HG03060 (cell line): Measurements from ENCODE around the gene EIF2AK2.

Experiments
- ATAC-seq: cut with Tn5 transposase; IDR thresholded peaks from one replicate; pipeline ENCODE4 v1.9.1; 2021; ENCODE audit warnings: low read depth, moderate number of reproducible peaks; ENCODE audit not compliant: unreplicated experiment

EIF2AK2 gene

GRCh38 chr2:37105150-37105549, 51.6 kb downstream of the EIF2AK2 start:
- ATAC-seq = no peak

DNA sequence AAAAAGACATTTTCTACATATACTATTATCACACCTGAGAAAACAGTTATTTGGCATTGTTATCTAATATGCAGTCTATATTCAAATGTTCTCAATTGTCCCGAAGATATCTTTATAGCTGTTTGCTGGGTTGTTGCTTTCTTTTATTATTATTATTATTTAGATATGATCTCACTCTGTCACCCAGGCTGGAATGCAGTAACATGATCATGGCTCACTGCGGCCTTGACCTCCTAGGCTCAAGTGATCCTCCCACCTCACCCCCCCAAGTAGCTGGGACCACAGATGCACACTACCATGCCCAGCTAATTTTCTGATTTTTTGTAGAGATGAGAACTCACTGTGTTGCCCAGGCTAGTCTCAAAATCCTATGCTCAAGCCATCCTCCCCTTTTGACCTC, 52.6 kb downstream of the EIF2AK2 start:
- ATAC-seq = no peak

DNA sequence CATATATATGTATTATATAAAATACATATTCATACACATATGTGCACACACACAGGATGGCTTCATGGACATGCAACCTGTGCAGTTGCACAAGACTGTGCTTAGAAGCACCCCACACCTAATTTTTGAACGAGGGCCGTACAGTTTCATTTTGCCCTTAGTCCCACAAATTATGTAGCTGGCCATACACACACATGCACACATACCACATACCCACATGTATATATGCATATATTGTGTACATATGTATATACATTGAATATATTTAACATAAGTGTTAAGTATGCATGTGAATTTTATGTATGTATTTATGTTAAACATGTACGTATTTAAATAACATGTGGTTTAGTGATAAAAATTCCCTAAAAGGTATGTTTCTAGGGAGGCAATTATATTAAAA, 54.2 kb downstream of the EIF2AK2 start:
- ATAC-seq = no peak

DNA sequence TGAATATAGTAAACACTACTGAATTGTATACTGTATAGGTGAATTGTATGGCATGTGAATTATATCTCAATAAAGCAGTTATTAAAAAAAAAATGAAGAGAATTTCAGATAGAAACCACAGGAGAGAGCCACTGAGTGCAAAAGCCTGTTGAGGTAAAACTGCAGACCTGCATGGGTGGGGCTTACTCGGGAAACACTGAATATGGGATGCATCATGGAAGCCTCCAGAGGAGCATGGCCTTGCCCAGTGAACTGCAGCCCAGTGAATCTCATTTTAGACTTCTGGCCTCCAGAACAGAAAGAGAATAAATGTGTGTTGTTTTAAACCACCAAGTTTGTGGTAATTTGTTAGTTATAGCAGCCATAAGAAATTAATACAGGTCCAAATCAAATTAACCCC, 56.7 kb downstream of the EIF2AK2 start:
- no peak for ATAC-seq

DNA sequence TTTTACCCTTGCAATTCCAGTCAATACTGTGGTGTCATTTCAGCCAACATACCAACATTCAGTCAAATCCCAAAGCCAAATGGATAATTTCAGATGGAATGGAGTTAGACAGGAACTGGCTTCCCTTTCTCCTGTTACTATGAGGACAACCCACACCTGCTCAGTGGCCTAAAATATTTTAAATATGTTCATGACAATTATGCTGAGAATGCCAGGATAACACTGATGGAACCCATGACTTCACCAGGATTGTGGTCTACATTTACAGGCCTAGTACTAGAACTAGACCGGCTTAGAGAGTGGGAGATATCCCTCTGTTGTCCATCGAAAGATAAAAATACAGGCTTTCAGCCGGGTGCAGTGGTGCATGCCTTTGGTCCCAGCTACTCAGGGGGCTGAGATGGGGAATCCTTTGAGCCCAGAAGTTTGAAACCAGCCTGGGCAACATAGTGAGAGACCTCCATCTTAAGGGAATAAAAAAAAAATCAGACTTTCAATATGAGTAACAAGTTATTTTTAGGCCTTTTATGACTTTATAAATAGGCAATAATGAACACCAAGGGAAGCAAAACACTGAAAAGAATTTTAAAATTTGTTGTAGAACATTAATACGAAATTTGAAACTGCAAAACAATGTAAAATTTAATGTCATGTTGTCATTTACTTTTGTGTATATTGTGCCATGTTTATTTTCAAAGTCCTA, 58.2 kb downstream of the EIF2AK2 start:
- no peak for ATAC-seq

GRCh38 chr2:37096568-37096967, 60.2 kb downstream of the EIF2AK2 start:
- no peak for ATAC-seq

DNA sequence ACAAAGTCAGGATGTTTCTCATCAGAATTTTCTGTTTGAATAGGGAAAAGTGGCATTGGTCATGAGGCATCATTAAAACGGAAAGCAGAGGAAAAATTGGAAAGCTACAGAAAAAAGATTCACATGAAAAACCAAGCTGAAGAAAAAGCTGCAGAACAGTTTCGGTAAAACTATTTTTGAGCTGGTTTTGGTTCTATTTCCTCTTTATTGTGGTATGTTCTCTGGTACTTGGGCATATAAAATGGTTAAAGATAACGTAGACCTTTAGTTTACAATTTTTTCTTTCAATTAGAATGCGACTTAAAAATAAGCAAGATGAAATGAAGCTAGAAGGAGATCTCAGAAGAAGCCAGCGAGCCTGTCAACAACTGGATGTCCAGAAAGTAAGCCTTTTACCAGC, 64.9 kb downstream of the EIF2AK2 start:
- ATAC-seq = peak; percentile 38

- ATAC-seq = peak; percentile 88
These were observed 66.7 kb downstream of the EIF2AK2 start for GRCh38 chr2:37090019-37090477.

- no peak for ATAC-seq
These were observed 71.0 kb downstream of the EIF2AK2 start for GRCh38 chr2:37085731-37086147.

GRCh38 chr2:37084797-37085196, 72.0 kb downstream of the EIF2AK2 start:
- no peak for ATAC-seq

GRCh38 chr2:37083873-37084794, 72.6 kb downstream of the EIF2AK2 start, which contains the start of the genes GPATCH11 and HEATR5B:
GPATCH11 (plus strand) TSS chr2:37084518; CDS start chr2:37088382, 3,864 bp downstream.
HEATR5B (minus strand) TSS chr2:37084372; CDS start chr2:37083414, 958 bp downstream.
- ATAC-seq = peak; percentile 72

- no peak for ATAC-seq
These were observed 76.1 kb downstream of the EIF2AK2 start for GRCh38 chr2:37080689-37081088.

GRCh38 chr2:37080266-37080665, 76.5 kb downstream of the EIF2AK2 start:
- no peak for ATAC-seq

- ATAC-seq = no peak
These were observed 85.8 kb downstream of the EIF2AK2 start for GRCh38 chr2:37070931-37071330.

GRCh38 chr2:37068686-37069085, 88.1 kb downstream of the EIF2AK2 start:
- ATAC-seq = no peak

DNA sequence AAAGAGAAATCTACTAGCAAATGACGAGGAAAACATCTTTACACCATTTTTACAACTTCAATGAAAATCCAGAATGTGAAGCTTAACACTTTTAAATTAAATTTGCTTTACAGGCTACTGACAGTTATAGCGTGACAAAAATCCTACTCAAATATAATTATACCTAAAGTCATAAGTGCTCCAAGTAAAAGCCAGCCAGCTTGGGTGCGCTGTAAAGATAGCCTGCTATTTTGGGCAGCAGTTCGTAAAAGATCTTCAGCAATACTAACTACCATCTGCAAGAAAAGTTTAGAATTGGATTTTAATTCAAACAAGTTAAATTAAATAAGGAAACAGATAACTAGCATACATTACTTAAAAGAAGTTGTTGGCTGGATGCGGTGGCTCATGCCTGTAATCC, 95.0 kb downstream of the EIF2AK2 start:
- no peak for ATAC-seq

GRCh38 chr2:37061013-37061711, 95.6 kb downstream of the EIF2AK2 start:
- no peak for ATAC-seq

- no peak for ATAC-seq
These were observed 96.3 kb downstream of the EIF2AK2 start for GRCh38 chr2:37060446-37060845.

DNA sequence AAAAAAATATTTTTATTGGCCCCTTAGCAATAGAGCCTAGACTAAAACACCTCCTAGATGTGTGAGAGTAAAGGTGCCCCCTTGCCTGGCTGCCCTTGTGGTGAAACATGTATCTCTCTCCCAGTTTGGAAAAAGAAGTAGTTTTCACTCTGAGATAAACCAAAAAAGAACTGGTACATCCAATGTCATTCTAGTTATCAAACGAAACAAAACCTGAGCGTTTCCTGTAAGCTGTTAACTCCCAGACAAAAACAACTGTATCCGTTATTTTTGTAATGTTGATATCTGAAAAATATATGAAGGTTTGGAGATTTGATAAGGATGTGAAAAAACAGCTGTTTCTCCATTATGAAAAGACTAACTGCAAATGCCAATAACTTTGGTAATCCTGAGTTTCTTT, 96.9 kb downstream of the EIF2AK2 start:
- ATAC-seq = no peak

DNA sequence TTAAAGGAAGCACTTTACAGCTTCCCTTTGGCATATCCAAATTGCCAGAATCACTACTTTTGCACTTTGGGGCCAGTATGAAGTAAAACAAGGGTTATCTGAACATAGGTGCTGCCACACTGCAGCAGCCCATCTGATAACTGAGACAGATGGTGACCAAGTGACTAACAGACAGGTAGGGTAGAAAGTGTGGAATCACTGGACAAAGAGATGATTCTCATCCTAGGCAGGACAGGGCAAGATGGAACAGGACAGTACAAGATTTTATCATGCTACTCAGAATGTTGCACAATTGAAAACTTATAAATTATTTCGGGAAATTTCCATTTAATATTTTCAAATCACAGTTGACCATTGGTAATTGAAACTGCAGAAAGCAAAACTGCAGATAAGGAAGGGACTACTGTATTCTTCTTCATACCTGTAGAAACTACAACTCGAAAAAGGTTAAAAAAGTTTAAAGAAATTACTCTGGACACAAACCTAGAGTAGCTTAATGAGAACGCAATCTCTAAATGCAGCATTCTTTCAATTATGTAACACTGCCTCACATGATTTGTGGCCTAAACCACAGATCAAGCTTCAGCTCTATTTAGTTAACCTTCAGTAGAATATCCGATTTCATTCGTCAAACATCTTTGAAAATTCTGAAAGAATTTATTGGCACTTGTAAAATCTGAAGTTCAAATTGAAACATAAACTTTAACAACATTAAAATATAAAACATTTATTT, 104.0 kb downstream of the EIF2AK2 start:
- no peak for ATAC-seq
